22Rv1 (cell line): Measurements from ENCODE around the gene SIGLEC1.

Experiments
- H3K27ac ChIP-seq: fragments of 450-650 bp; 2 replicates; pipeline ENCODE4 v1.5.1; 2017
- ZFX ChIP-seq: fragments of 450-650 bp; IDR thresholded peaks from 2 replicates; pipeline ENCODE4 v1.6.1; 2017; ENCODE audit warnings: antibody characterized with exemption, borderline replicate concordance
- TF ChIP-seq, protein P1 (sequence below): fragments of 450-650 bp; IDR thresholded peaks from 2 replicates; pipeline ENCODE4 v1.5.1; 2017; ENCODE audit warnings: mild to moderate bottlenecking

Gene SIGLEC1

DNA sequence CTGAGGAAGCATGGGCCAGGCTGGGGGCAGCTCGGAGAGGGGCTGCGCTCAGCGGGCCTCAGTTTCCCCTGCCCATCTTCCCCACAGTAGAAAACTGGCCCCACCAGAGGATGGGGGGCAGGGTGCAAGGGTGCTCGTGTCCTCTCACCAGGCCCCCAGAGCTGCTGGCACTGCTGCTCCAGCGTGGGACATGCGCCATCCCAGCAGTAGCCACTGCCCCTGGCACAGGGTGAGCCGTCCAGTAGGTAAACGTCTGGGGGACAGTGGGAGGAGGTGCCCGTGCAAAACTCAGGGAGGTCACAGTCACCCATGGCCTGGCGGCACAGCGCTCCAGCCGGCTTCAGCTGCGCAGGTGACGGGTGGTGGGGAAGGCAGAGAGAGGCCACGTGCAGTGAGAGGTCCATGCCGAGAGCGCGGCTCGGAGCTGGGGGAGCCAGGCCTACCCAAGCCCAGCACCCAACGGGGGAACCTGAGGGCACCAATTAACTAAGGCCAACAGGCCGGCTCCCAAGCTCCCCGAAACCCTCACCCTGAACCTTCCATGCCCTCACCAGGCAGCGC lies 40.3 kb downstream of the SIGLEC1 start:
- H3K27ac ChIP-seq: no peak overlapping the region
- TF ChIP-seq, protein P1, sequence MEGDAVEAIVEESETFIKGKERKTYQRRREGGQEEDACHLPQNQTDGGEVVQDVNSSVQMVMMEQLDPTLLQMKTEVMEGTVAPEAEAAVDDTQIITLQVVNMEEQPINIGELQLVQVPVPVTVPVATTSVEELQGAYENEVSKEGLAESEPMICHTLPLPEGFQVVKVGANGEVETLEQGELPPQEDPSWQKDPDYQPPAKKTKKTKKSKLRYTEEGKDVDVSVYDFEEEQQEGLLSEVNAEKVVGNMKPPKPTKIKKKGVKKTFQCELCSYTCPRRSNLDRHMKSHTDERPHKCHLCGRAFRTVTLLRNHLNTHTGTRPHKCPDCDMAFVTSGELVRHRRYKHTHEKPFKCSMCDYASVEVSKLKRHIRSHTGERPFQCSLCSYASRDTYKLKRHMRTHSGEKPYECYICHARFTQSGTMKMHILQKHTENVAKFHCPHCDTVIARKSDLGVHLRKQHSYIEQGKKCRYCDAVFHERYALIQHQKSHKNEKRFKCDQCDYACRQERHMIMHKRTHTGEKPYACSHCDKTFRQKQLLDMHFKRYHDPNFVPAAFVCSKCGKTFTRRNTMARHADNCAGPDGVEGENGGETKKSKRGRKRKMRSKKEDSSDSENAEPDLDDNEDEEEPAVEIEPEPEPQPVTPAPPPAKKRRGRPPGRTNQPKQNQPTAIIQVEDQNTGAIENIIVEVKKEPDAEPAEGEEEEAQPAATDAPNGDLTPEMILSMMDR: no peak
- TF ChIP-seq ZFX: no peak

DNA sequence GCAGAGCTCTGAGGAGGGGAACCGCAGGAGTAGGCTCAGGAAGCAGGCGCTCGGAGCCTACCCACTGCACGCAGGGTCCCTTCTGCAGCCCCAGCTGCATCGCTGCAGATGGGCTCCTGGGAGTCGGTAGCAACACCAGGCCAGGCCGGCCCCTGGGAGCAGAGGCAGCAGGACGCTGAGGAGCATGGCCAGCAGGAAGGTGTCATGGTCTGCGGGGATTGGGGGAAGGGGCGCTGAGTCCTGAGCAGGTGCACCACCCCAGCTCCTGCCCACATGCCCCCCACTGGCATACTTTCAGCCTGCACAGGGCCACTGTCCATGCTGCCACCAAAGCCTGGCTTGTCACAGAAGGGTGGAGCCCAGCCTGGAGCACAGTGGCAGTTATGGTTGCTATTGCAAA lies 41.5 kb downstream of the SIGLEC1 start:
- TF ChIP-seq ZFX: no peak
- TF ChIP-seq, protein P1: no peak
- no peak overlapping the region for H3K27ac ChIP-seq

DNA sequence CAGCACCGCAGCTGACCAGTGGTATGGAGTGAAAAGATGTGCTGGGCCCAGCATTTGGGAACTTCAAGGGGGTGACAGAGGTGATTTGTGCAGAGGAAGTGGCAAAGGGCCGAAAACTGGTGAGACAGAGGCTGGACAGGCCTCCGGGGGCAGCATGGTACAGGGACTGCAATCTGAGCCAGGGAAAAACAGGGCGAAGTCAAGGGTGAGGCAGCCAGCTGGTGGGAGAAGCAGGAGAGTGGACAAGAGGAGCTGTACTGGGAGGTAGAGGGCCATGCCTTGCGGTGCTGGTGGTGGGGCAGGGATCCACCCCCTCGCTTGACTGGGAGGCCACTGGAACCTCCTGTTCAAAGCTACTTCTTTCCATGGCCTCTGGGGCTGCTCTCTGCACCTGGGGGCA lies 41.9 kb downstream of the SIGLEC1 start:
- TF ChIP-seq, protein P1: no peak
- no peak for TF ChIP-seq ZFX
- H3K27ac ChIP-seq: no peak overlapping the region

DNA sequence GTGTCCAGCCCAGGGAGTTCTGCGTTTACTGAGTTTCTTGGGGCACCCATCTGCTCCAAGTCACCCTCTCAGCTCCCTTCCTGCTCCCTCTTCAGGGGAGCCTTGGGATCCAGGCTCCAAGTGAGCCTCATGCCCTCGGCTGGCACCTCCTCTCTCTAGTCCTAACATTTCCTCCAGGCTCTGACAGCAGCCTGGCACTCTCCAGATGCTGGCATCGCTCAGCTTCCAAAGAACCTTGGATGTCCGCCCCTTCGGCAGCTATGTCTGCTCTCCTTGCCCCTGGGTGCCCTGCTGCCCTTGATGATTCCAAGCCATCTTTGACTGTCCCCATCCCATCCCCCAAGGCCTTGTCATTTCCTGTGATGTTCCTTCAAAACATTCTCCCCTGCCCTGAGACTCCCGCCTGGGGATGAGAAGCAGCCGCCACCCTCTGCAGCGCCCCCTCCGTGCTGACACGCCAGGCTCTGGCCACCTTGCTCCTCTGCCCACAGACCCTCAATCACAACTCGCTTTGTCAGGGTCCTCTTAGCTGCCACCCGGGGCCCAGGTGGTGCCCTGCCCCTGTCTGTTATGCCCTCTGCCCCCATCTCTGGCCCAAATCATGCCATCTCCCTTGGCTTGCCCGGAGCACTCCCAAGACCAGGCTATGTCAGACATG lies 42.6 kb downstream of the SIGLEC1 start:
- TF ChIP-seq, protein P1: no peak
- TF ChIP-seq ZFX: no peak

DNA sequence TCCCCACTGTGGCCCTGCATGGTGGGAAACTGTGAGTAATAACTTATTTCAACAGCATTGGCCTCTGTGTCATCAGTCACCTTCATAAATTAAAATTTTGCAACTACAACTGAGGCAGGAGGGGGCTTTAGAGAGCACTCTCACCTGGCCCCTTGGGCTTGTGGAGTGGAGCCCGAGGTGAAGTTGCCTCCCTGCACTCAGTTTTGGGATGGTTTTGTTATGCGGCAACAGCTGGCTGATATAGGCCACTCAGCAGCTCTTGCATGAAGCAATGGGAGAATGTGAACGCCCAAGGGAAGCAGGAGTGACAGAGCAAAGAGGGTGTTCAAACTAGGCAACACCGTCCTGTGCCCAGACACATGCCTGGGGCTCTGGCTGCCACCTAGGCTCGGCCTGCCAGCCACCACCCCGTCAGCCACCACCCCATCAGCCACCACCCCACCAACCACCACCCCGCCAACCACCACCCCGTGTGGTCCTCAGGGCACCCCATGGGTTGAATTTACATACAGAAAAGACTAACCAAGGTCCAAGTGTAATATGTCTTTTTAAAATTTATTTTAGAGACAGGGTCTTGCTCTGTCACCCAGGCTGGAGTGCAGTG lies 44.9 kb downstream of the SIGLEC1 start:
- TF ChIP-seq, protein P1: no peak
- no peak for TF ChIP-seq ZFX
- no peak overlapping the region for H3K27ac ChIP-seq

More for the DNA sequence above, 42.6 kb downstream of the SIGLEC1 start:
- no peak overlapping the region for H3K27ac ChIP-seq

DNA sequence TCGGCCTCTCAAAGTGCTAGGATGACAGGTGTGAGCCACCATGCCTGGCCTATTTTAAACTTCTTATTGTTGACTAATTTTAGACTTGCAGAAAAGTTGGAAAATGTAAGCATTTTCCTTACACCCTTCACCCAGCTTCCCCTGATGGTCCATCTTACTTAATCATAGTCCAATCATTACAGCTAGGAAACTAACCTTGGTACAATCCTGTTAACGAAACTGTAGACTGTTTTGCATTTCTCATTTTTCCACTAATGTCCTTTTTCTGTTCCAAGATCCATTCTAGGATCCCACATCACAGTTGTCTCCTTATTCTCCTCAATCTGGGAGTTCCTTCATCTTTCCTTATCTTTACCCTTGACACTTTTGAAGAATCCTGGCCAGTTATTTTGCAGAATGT lies 48.5 kb downstream of the SIGLEC1 start:
- TF ChIP-seq, protein P1: no peak
- TF ChIP-seq ZFX: no peak
- no peak overlapping the region for H3K27ac ChIP-seq
